ENCODE measurements around the gene MRPL49. TPM values are rescaled to one million over a fixed set of nuclear protein-coding genes. Genes with fewer than 3 reads are reported as not detected.

Gene MRPL49
- total RNA-seq, 3 donors from 2014 or later (not counting 1 experiment from before 2014, with no cell fraction given) = 36.8 to 37.5 (median 36.9) TPM

GRCh38 chr11:65165410-65166317, 43.5 kb downstream of the MRPL49 start:
- H3K27me3 Mint-ChIP-seq (ENCODE audit: low read depth in 2 of 2) = no peaks in the 10 kb centered on the region
- H3K27ac Mint-ChIP-seq = no peak overlapping the region
- Histone ChIP-seq H3K27ac (ENCODE audit: low read length) (no peak overlapping the region), H3K9me3 (ENCODE audit: control insufficient read depth, insufficient read depth, low read length) (no peaks in the 10 kb centered on the region), H3K27me3 (ENCODE audit: control insufficient read depth, insufficient read depth, low read length) (no peaks in the 10 kb centered on the region), H3K4me3 (ENCODE audit: low read length) (no peak overlapping the region), H3K36me3 (ENCODE audit: control insufficient read depth, insufficient read depth, low read length) (no peaks in the 10 kb centered on the region), H3K4me1 (ENCODE audit: control insufficient read depth, insufficient read depth, low read length) (peaks cover 16% of the 10 kb centered on the region)
- ATAC-seq (no peak), DNase-seq (no peak)
- H3K36me3 Mint-ChIP-seq = no peaks in the 10 kb centered on the region
- intact Hi-C loops (cut with micrococcal nuclease) = no loop called here
- H3K4me3 Mint-ChIP-seq = no peak overlapping the region
- no peaks in the 10 kb centered on the region for H3K9me3 Mint-ChIP-seq
- WGBS (ENCODE audit: insufficient coverage) = 86% methylated on average over 27 of the region's 31 CpGs
- TF ChIP-seq CTCF (IDR thresholded peaks at IDR 0.05) = no peak
- H3K4me1 Mint-ChIP-seq = peaks cover 11 to 15% of the 10 kb centered on the region in 2 donors

GRCh38 chr11:65166893-65167292, 44.8 kb downstream of the MRPL49 start:
- Histone ChIP-seq H3K27me3 (ENCODE audit: control insufficient read depth, insufficient read depth, low read length) (no peaks in the 10 kb centered on the region), H3K9me3 (ENCODE audit: control insufficient read depth, insufficient read depth, low read length) (no peaks in the 10 kb centered on the region), H3K4me1 (ENCODE audit: control insufficient read depth, insufficient read depth, low read length) (peaks cover 16% of the 10 kb centered on the region), H3K27ac (ENCODE audit: low read length) (no peak overlapping the region), H3K4me3 (ENCODE audit: low read length) (no peak overlapping the region), H3K36me3 (ENCODE audit: control insufficient read depth, insufficient read depth, low read length) (no peaks in the 10 kb centered on the region)
- WGBS (ENCODE audit: insufficient coverage) = 94% methylated on average over 1 of the region's 3 CpGs
- DNase-seq = no peak
- Mint-ChIP-seq H3K36me3 (no peaks in the 10 kb centered on the region), H3K4me1 (peaks cover 11 to 15% of the 10 kb centered on the region in 2 donors), H3K9me3 (no peaks in the 10 kb centered on the region), H3K27me3 (ENCODE audit: low read depth in 2 of 2) (no peaks in the 10 kb centered on the region), H3K27ac (no peak overlapping the region), H3K4me3 (no peak overlapping the region)
- TF ChIP-seq CTCF (IDR thresholded peaks at IDR 0.05) = no peak
- intact Hi-C loops (cut with micrococcal nuclease) = no loop called here
- no peak for ATAC-seq

- intact Hi-C loops (cut with micrococcal nuclease) = no loop called here
- TF ChIP-seq CTCF (IDR thresholded peaks at IDR 0.05) = no peak
- H3K4me1 ChIP-seq (ENCODE audit: control insufficient read depth, insufficient read depth, low read length) = peaks cover 16% of the 10 kb centered on the region
- no peak overlapping the region for H3K27ac ChIP-seq (ENCODE audit: low read length)
- ATAC-seq = no peak
- H3K27ac Mint-ChIP-seq = no peak overlapping the region
- no peaks in the 10 kb centered on the region for H3K27me3 ChIP-seq (ENCODE audit: control insufficient read depth, insufficient read depth, low read length)
- H3K36me3 ChIP-seq (ENCODE audit: control insufficient read depth, insufficient read depth, low read length) = no peaks in the 10 kb centered on the region
- no peak overlapping the region for H3K4me3 ChIP-seq (ENCODE audit: low read length)
- WGBS (ENCODE audit: insufficient coverage) = no CpG with 5 or more reads among the region's 3 CpGs
- no peaks in the 10 kb centered on the region for H3K9me3 ChIP-seq (ENCODE audit: control insufficient read depth, insufficient read depth, low read length)
- H3K4me1 Mint-ChIP-seq = peaks cover 11 to 15% of the 10 kb centered on the region in 2 donors
- no peaks in the 10 kb centered on the region for H3K27me3 Mint-ChIP-seq (ENCODE audit: low read depth in 2 of 2)
- H3K36me3 Mint-ChIP-seq = no peaks in the 10 kb centered on the region
- H3K9me3 Mint-ChIP-seq = no peaks in the 10 kb centered on the region
- no peak for DNase-seq
- no peak overlapping the region for H3K4me3 Mint-ChIP-seq
Observed at GRCh38 chr11:65167656-65168055, 45.5 kb downstream of the MRPL49 start.

Measured in natural killer cell (primary cell).